Left lobe of liver (tissue), 2 donors: ENCODE measurements around the gene IFITM10. TPM values are rescaled to one million over a fixed set of nuclear protein-coding genes. Genes with fewer than 3 reads are reported as not detected.

Source experiments
- ATAC-seq: fragments of 200-7000 bp; cut with Tn5 transposase; one replicate; pipeline ENCODE4 v1.9.1; 2020; ENCODE audit warnings: mild to moderate bottlenecking, moderate library complexity
- DNase-seq: peaks from one replicate; pipeline ENCODE4 v3.0.0-alpha.2; 2020; ENCODE audit warnings: low spot score
- total RNA-seq: library from RNA; stranded (reverse); gene quantifications from one replicate; pipeline ENCODE4 v1.2.1, GENCODE V29; 2021
- donor health status: DM: no; HTN: no; CAD: no; lungs with moderate emphysema.
- donor health status: DM: no; HTN: yes; CAD: no.

Gene IFITM10
- total RNA-seq, 1 donor from 2014 or later = 15.7 TPM

DNA sequence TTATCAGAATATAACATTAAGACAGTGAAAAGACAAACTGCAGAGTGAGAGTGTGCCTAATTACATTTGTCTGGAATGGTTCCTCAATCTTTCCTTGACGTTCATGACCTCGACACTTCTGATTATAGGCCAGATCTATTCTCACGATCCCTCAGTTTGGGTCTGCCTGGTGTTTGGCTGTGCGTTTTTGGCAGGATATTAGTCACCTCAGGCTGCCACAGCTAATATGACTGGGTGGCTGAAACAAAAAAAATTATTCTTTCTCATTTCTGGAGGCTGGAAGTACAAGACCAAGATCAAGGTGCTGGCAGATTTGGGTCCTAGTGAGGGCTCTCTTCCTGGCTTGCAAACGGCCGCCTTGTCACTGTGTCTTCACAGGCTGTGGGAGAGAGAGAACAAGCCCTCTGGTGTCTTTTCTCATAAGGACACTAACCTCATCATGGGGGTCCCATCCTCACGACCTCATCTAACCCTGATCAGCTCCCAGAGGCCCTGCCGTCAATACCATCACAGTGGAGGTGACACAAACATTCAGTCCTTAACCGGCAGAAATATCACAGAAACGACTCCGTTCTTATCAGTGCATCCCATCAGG lies 23.2 kb downstream of the IFITM10 start:
- DNase-seq (no peak), ATAC-seq (no peak)

DNA sequence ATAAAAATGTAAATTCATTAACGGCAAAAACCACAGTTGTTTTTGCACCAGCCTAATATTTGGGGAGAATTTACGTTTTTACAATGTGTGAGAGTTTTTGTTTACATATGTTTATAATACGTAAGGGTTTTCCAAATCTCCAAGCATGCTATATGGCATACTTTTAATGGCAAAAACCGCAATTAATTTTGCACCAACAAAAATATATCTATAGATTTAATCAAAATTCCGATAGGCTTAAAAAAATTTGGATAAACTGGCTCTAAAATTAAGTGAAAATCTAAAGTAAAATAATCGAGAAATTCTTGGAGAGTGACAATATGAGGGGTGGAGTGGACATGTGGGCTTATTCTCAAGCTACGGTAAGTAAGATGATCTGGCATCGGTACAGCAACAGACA lies 30.6 kb downstream of the IFITM10 start:
- no peak for ATAC-seq
- no peak for DNase-seq

DNA sequence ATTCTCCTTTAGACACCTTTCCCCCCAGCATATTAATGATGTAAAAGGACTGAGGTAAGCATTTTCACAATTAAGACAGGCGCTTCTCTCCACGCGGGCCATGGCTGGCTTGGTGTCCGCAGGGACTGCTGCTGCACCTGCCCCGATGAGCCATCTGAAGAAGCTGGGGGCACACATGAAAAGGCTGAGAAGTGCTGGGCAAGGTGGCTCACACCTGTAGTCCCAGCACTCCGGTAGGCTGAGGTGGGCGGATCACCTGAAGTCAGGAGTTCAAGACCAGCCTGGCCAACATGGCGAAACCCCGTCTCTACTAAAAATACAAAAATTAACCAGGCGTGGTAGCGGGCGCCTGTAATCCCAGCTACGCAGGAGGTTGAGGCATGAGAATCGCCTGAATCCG lies 32.1 kb downstream of the IFITM10 start:
- ATAC-seq = no peak

DNA sequence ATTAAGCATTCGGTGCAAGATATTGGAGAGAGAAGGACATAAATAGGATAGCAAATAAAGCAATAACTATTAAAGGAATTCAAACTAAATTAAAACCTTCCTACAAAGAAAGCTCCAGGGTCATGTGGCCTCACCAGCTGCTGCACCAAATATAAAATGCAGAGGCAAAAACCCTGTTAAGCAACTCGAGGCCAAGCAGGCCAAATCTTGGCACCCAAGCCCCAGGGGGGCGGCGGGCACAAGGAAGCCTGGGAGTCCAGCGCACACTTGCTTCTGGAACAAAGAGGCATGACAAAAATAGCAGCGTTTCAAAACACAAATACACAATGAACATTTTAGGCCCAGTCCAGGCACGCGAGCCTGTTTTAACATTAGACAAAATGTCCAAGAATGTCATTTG lies 32.6 kb downstream of the IFITM10 start:
- no peak for DNase-seq
- ATAC-seq = no peak

More for the DNA sequence above, 32.1 kb downstream of the IFITM10 start:
- DNase-seq = no peak

DNA sequence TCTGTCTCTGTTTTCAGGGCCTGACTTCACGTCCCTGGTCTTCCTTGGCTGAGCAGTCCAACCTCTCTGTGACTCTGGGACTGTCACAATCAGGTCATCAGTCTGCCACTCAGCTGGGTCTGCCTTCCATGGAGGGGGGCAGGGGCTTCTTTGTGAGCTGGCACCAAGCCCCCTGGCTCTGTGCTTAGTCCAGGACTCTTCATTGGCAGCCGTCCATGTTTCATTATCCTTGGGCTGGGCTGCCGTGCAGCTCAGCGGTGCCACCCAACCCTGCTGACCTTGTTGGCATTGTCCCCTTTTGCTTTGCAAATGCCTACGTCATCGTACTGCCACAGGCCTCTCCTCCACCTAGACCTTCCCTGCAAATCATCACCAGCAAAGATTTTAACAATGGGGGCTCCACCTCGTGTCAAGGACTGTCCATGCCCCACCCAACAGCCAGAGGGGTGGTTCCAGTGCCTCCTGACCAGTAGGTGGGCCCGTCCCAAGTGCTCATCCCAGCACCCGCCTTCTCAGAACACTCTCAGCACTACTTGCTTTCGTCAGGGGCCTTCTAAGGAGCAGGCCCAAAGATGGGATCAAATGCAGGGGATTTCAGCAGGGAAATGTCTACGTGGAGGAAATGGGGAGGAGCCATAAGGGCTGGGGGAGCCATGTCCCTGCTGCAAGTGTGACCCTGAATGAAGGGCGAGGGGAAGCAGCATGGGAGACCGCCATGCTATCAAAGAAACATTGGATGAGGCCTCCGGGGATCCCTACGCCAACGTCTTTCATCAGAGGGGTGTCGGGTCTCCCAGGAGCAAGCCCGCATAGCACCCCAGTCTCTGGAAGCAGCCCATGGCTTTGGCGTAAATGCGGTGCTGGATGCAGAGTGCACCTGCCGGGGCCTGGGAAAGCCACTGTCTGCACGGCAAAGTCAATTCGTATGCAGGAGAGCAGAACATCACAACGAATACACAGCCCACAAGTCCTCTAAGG lies 35.2 kb downstream of the IFITM10 start:
- peak; percentile 40 for DNase-seq
- ATAC-seq = no peak

DNA sequence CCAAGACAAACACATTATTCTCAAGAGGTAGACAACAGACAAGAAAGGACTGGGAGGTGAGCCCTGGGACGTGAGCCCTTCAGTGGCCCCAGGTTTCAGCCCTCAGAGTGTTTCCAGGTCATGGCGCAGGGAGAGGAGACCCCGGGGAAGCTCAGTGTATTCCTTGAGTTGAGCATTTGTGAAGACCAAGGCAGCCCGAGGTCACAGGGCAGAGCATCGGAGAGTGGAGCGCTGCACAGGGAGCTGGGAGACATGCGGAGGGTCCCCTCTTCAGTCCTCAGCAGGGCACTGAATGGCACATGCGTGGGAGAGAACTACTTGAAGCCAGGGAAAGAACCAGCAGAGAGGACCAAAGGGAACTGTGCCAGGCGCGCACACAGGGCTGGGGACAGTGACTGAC lies 41.7 kb downstream of the IFITM10 start:
- ATAC-seq = no peak

GRCh38 chr11:1707751-1708150 lies 42.6 kb downstream of the IFITM10 start:
- ATAC-seq = no peak
- DNase-seq = no peak

More for the DNA sequence above, 41.7 kb downstream of the IFITM10 start:
- peak; percentile 23 for DNase-seq

DNA sequence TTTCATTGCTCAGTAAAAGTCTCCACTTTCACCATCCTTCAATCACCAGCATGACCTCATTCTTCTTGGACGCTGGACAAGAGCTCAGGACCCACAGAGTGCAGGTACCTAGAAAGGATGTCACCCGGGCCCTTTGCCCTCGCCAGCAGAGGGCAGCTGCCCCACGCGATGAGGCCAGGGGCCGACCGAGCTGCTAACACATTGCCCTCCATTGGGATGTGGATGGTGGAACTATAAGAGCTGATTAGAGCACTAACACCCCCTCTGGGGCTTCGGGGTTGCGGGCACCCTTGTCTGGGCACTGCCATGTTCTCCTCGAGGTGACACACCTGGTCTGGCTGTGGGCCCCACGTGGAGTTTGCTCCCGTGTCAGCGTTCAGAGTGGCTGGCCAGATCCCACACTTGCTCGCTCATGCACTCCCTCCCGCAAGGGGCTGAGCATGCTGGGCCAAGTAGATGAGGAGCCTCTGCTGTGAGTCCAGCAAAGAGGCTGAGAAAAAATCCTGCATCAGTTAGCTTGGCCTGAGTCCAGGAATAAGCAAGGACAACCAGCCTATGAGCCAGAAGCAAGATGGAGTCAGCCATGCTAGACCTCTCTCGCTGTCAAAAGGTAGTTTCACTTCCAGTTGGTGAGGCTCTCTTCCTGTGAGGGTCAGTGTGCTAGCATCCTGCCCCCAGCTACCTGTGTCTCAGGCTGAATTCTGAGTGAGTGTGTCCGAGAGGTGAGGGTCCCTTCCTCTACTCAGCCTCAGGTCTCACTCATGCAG lies 43.6 kb downstream of the IFITM10 start:
- ATAC-seq = peak; percentile 81
- DNase-seq = peak; percentile 48

DNA sequence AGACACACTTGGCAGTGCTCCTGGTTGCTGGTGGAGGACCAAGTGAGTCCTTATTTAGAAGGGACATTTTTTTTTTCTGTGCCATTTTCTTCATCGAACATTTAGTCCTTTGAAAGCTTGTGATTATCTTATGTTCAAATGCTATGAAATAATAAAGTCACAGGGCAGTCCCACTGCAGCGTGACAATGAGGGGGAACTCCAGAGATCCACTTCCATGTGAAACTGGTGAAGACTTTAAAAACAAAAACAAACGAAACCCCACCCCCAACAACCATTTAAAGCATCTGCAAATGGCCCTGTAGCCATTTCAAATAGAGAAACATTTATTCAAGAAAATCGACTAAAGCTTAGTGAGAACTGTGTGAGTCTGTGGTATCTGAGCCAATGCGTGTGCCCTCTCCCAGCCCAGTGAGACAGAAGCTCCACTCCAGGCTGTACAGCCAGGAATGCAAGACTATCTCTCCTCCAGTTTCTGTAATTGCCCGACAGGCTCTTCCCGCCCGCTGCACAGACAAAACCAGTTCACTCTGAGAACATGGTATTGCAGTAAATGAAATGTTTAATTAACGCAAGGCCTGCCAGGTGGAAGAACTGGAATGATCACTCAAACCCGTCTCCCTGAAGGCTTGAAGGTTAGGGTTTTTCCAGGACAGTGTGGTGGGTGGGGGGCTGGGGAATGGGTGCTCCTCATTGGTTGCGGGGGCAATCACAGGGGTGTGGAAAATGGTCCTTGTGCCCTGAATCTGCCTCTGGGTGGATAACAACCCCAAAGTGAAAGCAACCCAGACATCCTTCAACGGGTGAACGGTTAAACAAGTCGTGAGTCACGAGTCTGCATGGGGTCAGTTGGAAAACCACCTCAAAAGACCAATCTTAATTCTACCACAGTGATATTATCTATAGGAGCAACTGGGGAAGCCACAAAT lies 45.0 kb downstream of the IFITM10 start:
- ATAC-seq (no peak), DNase-seq (no peak)

GRCh38 chr11:1703146-1703545 lies 47.2 kb downstream of the IFITM10 start:
- ATAC-seq (no peak), DNase-seq (no peak)

DNA sequence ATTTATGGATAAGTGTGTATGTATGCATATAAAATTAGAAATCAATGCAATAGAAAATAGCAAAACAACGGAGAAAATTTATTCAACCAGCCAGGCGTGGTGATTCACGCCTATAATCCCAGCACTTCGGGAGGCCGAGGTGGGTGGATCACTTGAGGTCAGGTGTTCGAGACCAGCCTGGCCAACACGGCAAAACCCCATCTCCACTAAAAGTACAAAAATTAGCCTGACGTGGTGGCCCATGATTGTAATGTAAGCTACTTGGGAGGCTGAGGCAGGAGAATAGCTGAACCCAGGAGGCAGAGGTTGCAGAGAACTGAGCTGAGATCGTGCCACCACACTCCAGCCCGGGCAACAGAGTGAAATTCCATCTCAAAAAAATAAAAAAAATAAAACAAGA lies 47.9 kb downstream of the IFITM10 start:
- ATAC-seq (no peak), DNase-seq (no peak)

DNA sequence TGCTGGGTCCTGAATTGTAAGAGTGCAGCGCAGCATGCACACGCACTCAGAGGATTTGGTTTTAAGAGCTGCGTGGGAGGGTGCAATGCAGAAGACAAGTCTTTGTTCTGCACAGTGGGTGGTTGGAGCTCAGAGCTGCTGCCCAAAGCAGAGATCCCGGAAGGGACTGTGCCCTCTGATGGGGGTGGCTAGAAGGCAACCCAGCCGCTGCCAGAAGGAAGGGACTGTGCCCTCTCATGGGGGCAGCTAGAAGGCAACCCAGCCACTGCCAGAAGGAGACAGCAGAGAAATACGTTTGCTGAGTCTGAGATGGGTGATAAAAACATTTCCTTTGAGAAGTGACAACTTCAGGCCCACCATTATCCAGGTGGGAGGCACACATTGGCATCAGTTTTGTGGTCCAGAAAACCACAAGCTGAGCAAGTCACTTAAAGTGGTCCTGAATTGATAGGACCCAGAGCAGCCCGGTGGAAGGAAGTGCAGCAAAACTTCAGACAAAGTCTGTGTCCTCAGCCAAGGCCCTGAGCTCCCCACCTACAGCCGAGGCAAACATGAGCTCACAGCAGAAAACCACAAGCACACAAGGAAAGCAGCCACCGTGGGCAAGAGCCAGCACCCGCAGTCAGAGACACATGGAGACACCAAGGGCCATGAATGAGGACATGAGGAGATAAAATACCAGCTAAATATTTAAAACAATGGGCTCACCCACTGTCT lies 49.1 kb downstream of the IFITM10 start:
- DNase-seq (peak; percentile 26), ATAC-seq (no peak)

DNA sequence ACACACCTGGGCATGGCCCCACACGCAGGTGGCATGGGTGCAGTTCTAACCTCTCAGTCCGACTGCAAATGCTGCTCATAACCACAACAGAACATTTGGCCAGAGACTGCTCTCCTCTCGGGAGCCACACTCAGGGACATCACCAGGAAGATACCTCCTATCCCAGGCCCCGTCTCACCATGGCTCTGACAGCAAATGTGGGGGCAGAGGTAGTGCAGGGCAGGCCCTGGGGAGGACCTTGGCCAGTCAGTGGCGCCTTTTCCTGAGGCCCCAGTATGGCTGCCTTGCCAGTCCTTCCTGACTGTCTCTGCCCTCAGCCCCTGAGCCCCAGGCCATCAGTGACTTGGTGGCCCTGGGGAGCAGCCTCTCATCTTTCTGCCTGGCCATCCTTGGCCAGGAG lies 50.6 kb downstream of the IFITM10 start:
- peak; percentile 30 for DNase-seq

GRCh38 chr11:1696608-1697570 lies 53.5 kb downstream of the IFITM10 start, which contains the start of gene KRTAP5-6:
Gene KRTAP5-6, plus strand, starts transcription at chr11:1697195. Its CDS starts 51 bp downstream, at chr11:1697246.
- peak; percentile 38 for DNase-seq

More for the DNA sequence above, 50.6 kb downstream of the IFITM10 start:
- no peak for ATAC-seq

DNA sequence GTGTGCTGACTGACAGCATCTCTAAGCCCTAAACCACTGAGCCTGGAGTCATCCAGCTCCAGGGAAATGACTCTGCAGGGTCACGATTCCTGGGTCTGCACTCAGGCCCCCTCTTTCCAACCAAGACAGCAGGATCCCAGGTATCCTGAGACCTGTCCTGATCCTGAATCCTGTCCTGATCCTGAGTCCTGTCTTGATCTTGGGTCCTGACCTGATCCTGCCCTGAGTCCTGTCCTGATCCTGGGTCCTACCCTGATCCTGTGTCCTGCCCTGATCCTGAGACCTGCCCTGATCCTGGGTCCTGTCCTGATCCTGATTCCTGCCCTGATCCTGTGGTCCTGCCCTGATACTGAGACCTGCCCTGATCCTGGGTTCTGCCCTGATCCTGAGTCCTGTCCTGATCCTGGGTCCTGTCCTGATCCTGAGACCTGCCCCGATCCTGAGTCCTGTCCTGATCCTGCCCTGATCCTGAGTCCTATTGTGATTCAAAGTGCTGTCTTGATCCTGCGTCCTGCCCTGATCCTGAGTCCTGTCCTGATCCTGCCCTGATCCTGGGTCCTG lies 54.8 kb downstream of the IFITM10 start:
- ATAC-seq (no peak), DNase-seq (peak; percentile 26)

More at GRCh38 chr11:1696608-1697570, 53.5 kb downstream of the IFITM10 start, which contains the start of gene KRTAP5-6:
- ATAC-seq = no peak

DNA sequence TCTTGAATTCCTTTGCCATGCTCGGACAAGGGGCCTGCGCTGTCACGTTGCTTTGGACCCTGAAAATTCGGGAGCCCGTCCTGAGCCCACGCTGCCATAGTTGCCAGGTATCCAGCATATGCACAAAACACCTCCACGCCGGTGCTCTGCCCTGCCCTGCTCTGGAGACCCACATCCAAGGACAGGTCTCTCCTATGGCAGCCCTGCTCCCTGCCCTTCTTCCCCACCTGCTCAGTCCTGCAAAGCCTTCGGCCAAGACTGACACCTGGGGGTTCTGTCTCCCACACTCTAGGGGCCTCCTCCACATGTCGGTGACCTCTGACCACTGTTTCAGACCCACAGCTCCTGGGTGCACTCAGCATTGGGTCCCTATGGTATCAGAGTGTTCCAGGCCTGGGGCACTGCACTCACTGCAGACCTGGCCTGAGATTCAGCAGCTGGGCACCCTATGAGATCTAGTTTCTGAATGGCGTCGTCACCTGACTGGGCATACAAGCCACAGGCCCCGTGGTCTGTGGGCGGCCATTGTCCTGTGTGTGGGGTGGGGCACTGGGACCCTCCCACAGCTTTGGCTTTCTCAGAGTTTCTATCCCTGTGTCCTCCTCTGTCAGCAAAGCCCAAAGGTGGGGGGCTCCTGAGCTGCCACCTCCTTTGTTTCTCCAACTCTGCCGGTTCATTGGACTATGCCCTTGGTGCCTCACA lies 55.4 kb downstream of the IFITM10 start:
- peak; percentile 45 for DNase-seq
- ATAC-seq = no peak
